Osteocyte (in vitro differentiated cells): ENCODE data around the gene KNTC1. TPM values are rescaled to one million over a fixed set of nuclear protein-coding genes. Genes with fewer than 3 reads are reported as not detected.

Experiments used
- DNase-seq: peaks from one replicate; pipeline ENCODE4 v3.0.0; 2021; ENCODE audit warnings: mixed read lengths; ENCODE audit not compliant: unreplicated experiment; ENCODE audit errors: extremely low spot score
- H3K27ac Mint-ChIP-seq: one replicate; pipeline ENCODE4 v1.8.0; 2021; ENCODE audit warnings: mild to moderate bottlenecking, mixed read lengths; ENCODE audit not compliant: unreplicated experiment
- H3K27me3 Mint-ChIP-seq: one replicate; pipeline ENCODE4 v1.8.0; 2021; ENCODE audit warnings: mixed read lengths; ENCODE audit not compliant: unreplicated experiment
- H3K36me3 Mint-ChIP-seq: one replicate; pipeline ENCODE4 v1.8.0; 2021; ENCODE audit warnings: mixed read lengths; ENCODE audit not compliant: unreplicated experiment
- H3K4me1 Mint-ChIP-seq: one replicate; pipeline ENCODE4 v1.8.0; 2021; ENCODE audit warnings: mixed read lengths; ENCODE audit not compliant: unreplicated experiment
- H3K4me3 Mint-ChIP-seq: one replicate; pipeline ENCODE4 v1.8.0; 2021; ENCODE audit warnings: mild to moderate bottlenecking, moderate library complexity, mixed read lengths; ENCODE audit not compliant: unreplicated experiment
- H3K9me3 Mint-ChIP-seq: one replicate; pipeline ENCODE4 v1.8.0; 2021; ENCODE audit warnings: mixed read lengths; ENCODE audit not compliant: unreplicated experiment
- CTCF ChIP-seq: fragments of 200-600 bp; sonication (generic); IDR thresholded peaks from 2 replicates; pipeline ENCODE4 v1.5.0; 2021; ENCODE audit warnings: antibody characterized with exemption, mild to moderate bottlenecking, moderate library complexity
- total RNA-seq: library from RNA; stranded (reverse); gene quantifications from 2 replicates; pipeline ENCODE4 v1.2.1, GENCODE V29; 2021

Gene KNTC1
- total RNA-seq, 1 donor from 2014 or later, result 14.1 TPM

GRCh38 chr12:122499991-122500684 is 26.9 kb upstream of the KNTC1 start:
- Mint-ChIP-seq H3K27me3 (no peaks in the 10 kb centered on the region), H3K4me1 (peaks cover 38% of the 10 kb centered on the region), H3K36me3 (peaks cover 23% of the 10 kb centered on the region), H3K9me3 (no peaks in the 10 kb centered on the region), H3K27ac (peak overlapping the region; percentile 100), H3K4me3 (peak overlapping the region; percentile 97)
- DNase-seq, result peak; percentile 87
- TF ChIP-seq CTCF, result no peak

GRCh38 chr12:122500685-122501488 is 26.2 kb upstream of the KNTC1 start, which contains the start of gene ZCCHC8:
ZCCHC8 (minus strand) TSS chr12:122500932; CDS start chr12:122500840, 92 bp downstream.
- H3K27ac Mint-ChIP-seq, result peak within 1 kb of the TSS; percentile 100

GRCh38 chr12:122501489-122501989 is 25.5 kb upstream of the KNTC1 start:
- no peaks in the 10 kb centered on the region for H3K9me3 Mint-ChIP-seq
- no peaks in the 10 kb centered on the region for H3K27me3 Mint-ChIP-seq
- no peak for TF ChIP-seq CTCF
- H3K4me3 Mint-ChIP-seq, result peak overlapping the region; percentile 97
- DNase-seq, result no peak
- H3K4me1 Mint-ChIP-seq, result peaks cover 37% of the 10 kb centered on the region
- peak overlapping the region; percentile 100 for H3K27ac Mint-ChIP-seq
- peaks cover 32% of the 10 kb centered on the region for H3K36me3 Mint-ChIP-seq

More at GRCh38 chr12:122500685-122501488, 26.2 kb upstream of the KNTC1 start, which contains the start of gene ZCCHC8:
- H3K36me3 Mint-ChIP-seq, result peaks cover 26% of the 10 kb centered on the region
- H3K4me3 Mint-ChIP-seq, result peak within 1 kb of the TSS; percentile 97
- DNase-seq, result peak; percentile 98
- H3K27me3 Mint-ChIP-seq, result no peaks in the 10 kb centered on the region
- H3K4me1 Mint-ChIP-seq, result peaks cover 38% of the 10 kb centered on the region
- H3K9me3 Mint-ChIP-seq, result no peaks in the 10 kb centered on the region
- TF ChIP-seq CTCF, result no peak

- no peaks in the 10 kb centered on the region for H3K9me3 Mint-ChIP-seq
- H3K27ac Mint-ChIP-seq, result peak overlapping the region; percentile 27
- peaks cover 28% of the 10 kb centered on the region for H3K4me1 Mint-ChIP-seq
- H3K27me3 Mint-ChIP-seq, result no peaks in the 10 kb centered on the region
- DNase-seq, result no peak
- no peak overlapping the region for H3K4me3 Mint-ChIP-seq
- no peak for TF ChIP-seq CTCF
- peaks cover 39% of the 10 kb centered on the region for H3K36me3 Mint-ChIP-seq
Observed at GRCh38 chr12:122503147-122503751, 23.8 kb upstream of the KNTC1 start.
